Subcutaneous adipose tissue (tissue), 4 donors: ENCODE measurements around the gene IFNLR1. TPM values are rescaled to one million over a fixed set of nuclear protein-coding genes. Genes with fewer than 3 reads are reported as not detected.

Source experiments
- total RNA-seq, 4 donors: library from RNA; depleted of rRNA; stranded (reverse); fragments of >200 nt; gene quantifications; one replicate each; pipeline ENCODE4 v1.1.0, GENCODE V29; 2016
- TF ChIP-seq, protein P1 (sequence below): fragments of 450-650 bp; IDR thresholded peaks from one replicate; pipeline ENCODE4 v1.5.1; 2016; ENCODE audit warnings: low read depth, mild to moderate bottlenecking, control low read depth, antibody characterized with exemption, moderate library complexity

Gene IFNLR1
- total RNA-seq, 4 donors from 2014 or later: 0.22 to 6.1 (median 0.49) TPM; not detected in 1

DNA sequence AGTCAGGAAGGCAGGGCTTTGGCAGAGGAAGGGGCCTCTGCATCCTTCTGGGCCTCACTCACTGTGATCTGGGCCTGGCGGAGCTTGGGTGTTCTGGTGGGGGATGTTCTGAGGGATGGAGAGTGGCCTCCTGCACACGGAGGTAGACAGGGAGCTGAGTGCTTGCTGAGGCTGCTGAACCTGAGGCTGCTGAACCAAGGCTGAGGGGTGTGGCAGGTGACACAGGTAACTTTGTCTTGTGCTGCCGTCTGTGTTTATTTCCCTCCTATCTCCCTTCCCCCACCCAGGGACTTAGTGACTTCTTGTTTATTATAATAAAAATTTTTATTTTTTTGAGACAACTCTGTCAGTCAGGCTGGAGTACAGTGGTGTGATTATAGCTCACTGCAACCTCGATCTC is 37.7 kb upstream of the IFNLR1 start:
- TF ChIP-seq, protein P1, sequence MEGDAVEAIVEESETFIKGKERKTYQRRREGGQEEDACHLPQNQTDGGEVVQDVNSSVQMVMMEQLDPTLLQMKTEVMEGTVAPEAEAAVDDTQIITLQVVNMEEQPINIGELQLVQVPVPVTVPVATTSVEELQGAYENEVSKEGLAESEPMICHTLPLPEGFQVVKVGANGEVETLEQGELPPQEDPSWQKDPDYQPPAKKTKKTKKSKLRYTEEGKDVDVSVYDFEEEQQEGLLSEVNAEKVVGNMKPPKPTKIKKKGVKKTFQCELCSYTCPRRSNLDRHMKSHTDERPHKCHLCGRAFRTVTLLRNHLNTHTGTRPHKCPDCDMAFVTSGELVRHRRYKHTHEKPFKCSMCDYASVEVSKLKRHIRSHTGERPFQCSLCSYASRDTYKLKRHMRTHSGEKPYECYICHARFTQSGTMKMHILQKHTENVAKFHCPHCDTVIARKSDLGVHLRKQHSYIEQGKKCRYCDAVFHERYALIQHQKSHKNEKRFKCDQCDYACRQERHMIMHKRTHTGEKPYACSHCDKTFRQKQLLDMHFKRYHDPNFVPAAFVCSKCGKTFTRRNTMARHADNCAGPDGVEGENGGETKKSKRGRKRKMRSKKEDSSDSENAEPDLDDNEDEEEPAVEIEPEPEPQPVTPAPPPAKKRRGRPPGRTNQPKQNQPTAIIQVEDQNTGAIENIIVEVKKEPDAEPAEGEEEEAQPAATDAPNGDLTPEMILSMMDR: no peak

DNA sequence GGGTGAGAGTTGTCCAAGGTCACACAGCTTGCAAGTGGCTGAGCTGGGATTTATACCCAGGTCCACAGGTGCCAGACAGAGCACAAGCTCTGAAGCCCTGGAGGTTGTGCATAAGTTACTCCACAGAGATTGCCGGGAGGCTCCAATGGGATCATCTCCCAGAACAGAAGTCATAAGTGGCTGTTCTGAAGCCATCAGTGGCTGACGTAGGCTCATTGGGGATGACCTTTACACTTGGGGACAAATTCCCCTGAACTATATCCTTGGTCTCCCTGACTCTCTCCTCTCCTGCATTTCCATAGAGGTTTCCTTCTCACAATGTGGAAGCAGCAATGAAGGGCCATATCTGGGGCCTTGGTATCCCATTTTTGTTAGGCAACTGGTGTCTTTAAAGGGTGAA is 37.0 kb upstream of the IFNLR1 start:
- TF ChIP-seq, protein P1: no peak

- TF ChIP-seq, protein P1: no peak
Observed at GRCh38 chr1:24222793-24223192, 35.7 kb upstream of the IFNLR1 start.

DNA sequence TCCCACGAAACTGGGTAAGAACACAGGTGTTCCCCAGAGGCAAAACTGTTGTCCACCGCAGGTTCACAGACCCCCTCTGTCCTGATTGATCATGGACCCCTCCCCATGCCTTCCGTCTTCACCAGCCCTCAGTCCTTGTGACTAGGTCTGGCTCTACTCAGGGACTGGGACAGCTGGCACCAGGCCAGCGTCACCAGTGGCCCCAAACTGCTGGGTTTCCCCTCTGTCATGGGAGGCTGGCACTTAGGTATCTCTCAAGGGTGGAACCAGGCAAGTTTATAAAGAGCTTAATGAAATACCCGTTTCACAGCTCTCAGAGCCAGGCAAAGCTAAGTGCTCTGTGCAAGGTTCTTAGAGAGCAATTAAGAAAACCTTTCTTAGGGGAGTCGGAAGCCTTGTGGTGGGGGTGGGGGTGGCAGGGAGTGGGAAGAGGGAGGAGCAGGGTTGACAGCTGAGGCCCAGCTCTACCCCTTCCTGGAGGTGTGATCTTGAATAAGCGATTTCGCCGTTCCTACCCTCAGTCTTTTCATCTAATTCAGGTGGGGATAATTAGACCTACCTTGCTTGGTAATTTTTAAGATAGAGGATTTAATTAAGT is 35.0 kb upstream of the IFNLR1 start:
- TF ChIP-seq, protein P1: no peak

DNA sequence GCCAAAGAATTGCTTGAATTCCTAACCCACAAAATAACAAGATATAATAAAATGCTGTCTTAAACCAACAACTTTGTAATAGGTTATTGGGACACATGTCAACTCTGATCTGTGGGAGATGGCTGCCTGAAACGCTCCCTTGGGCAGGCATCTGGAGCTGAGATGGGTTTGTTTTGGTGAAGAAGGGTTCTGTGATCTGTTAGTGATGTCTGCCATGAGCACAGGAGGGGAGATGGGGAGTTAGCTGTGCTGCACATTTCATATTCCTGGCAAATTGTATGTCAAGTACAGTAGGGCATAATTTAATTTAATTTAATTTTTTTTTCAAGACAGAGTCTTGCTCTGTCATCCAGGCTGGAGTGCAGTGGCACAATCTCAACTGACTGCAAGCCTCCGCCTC is 34.2 kb upstream of the IFNLR1 start:
- TF ChIP-seq, protein P1: no peak

GRCh38 chr1:24216276-24217074 is 29.4 kb upstream of the IFNLR1 start:
- TF ChIP-seq, protein P1: no peak

GRCh38 chr1:24215226-24215814 is 28.2 kb upstream of the IFNLR1 start:
- TF ChIP-seq, protein P1: no peak
